Thyroid gland (tissue), 4 donors: ENCODE measurements around the gene SUOX.

ENCODE experiments used
- POLR2A ChIP-seq, 2 donors: fragments of 450-650 bp; IDR thresholded peaks; one replicate each; pipeline ENCODE4 v1.6.1; 2017; ENCODE audit warnings: antibody characterized with exemption in 2 of 2, mild to moderate bottlenecking in 2 of 2, moderate library complexity in 1 of 2
- TF ChIP-seq, protein P1 (sequence below), 6 experiments: fragments of 200-600 bp in 3 of 6; fragments of 450-650 bp in 3 of 6; sonication (generic) in 3 of 6; IDR thresholded peaks; one replicate each; pipeline ENCODE4 v1.5.1; 2016 to 2019; ENCODE audit warnings: antibody characterized with exemption in 6 of 6, mild to moderate bottlenecking in 2 of 6, inconsistent platforms in 1 of 6, moderate library complexity in 1 of 6

DNA sequence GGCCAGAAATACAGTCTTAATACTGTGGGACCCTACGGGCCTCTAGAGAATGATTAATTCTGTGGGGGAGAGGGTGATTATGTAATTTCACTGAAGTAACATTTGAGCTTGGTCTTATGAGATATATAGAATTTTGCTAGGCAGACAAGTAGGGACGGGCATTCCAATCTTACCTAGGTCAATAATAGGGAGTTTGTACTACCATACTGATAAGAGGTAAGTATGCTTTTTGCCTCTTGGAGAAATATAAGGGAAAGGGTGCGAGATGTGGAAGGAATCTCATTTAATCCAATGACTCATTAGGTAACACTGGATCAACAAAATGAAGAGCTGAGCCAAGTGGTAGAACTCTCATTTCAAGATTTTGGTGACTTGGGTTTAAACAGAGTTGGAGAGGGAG is 18.0 kb upstream of the SUOX start:
- TF ChIP-seq, protein P1, sequence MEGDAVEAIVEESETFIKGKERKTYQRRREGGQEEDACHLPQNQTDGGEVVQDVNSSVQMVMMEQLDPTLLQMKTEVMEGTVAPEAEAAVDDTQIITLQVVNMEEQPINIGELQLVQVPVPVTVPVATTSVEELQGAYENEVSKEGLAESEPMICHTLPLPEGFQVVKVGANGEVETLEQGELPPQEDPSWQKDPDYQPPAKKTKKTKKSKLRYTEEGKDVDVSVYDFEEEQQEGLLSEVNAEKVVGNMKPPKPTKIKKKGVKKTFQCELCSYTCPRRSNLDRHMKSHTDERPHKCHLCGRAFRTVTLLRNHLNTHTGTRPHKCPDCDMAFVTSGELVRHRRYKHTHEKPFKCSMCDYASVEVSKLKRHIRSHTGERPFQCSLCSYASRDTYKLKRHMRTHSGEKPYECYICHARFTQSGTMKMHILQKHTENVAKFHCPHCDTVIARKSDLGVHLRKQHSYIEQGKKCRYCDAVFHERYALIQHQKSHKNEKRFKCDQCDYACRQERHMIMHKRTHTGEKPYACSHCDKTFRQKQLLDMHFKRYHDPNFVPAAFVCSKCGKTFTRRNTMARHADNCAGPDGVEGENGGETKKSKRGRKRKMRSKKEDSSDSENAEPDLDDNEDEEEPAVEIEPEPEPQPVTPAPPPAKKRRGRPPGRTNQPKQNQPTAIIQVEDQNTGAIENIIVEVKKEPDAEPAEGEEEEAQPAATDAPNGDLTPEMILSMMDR (IDR thresholded peaks at IDR 0.05), result no peak
- no peak for TF ChIP-seq POLR2A (IDR thresholded peaks at IDR 0.05)
